ENCODE data around the gene ZNF446.

Gene ZNF446

GRCh38 chr19:58455306-58455705, 20.8 kb upstream of the ZNF446 start:
- peaks cover 14% of the 10 kb centered on the region for H3K4me1 ChIP-seq (ENCODE audit: control insufficient read depth, low read length)

GRCh38 chr19:58456111-58456510, 20.0 kb upstream of the ZNF446 start:
- Histone ChIP-seq H4K20me1 (ENCODE audit: control insufficient read depth, insufficient read depth, low read depth, low read length) (no peaks in the 10 kb centered on the region), H3F3A (ENCODE audit: control insufficient read depth, insufficient read depth) (no peaks in the 10 kb centered on the region), H3K79me2 (ENCODE audit: control insufficient read depth, low read length) (peaks cover 6% of the 10 kb centered on the region), H3K4me1 (ENCODE audit: control insufficient read depth, low read length) (peaks cover 8% of the 10 kb centered on the region), H3K27ac (ENCODE audit: low read depth, low read length) (no peak overlapping the region), H3K9me2 (replicated peaks; ENCODE audit: control insufficient read depth, low read length) (no peaks in the 10 kb centered on the region), H3K36me3 (ENCODE audit: control insufficient read depth, low read length) (peaks cover 23% of the 10 kb centered on the region), H3K4me3 (ENCODE audit: low read length) (no peak overlapping the region), H3K27me3 (ENCODE audit: control insufficient read depth, low read length) (peaks cover under 1% of the 10 kb centered on the region), H3K9me3 (ENCODE audit: control insufficient read depth, insufficient read depth, low read length) (no peaks in the 10 kb centered on the region), H3K4me2 (ENCODE audit: low read length) (no peak overlapping the region)
- TF ChIP-seq EZH2phosphoT487 (IDR thresholded peaks at IDR 0.05; ENCODE audit: borderline replicate concordance, low read length) (no peak), CTCF (IDR thresholded peaks at IDR 0.05; ENCODE audit: low read depth, low read length, poor library complexity, severe bottlenecking) (no peak)

More at GRCh38 chr19:58455306-58455705, 20.8 kb upstream of the ZNF446 start:
- TF ChIP-seq EZH2phosphoT487 (IDR thresholded peaks at IDR 0.05; ENCODE audit: borderline replicate concordance, low read length) = no peak
- TF ChIP-seq CTCF (IDR thresholded peaks at IDR 0.05; ENCODE audit: low read depth, low read length, poor library complexity, severe bottlenecking) = no peak
- Histone ChIP-seq H3F3A (ENCODE audit: control insufficient read depth, insufficient read depth) (no peaks in the 10 kb centered on the region), H3K9me2 (replicated peaks; ENCODE audit: control insufficient read depth, low read length) (no peaks in the 10 kb centered on the region), H3K4me2 (ENCODE audit: low read length) (no peak overlapping the region), H4K20me1 (ENCODE audit: control insufficient read depth, insufficient read depth, low read depth, low read length) (no peaks in the 10 kb centered on the region), H3K27me3 (ENCODE audit: control insufficient read depth, low read length) (peaks cover 7% of the 10 kb centered on the region), H3K79me2 (ENCODE audit: control insufficient read depth, low read length) (peaks cover 6% of the 10 kb centered on the region), H3K9me3 (ENCODE audit: control insufficient read depth, insufficient read depth, low read length) (0 out of 2 replicates have a peak, but pooled peaks cover 3% of the 10 kb centered on the region), H3K36me3 (ENCODE audit: control insufficient read depth, low read length) (peaks cover 23% of the 10 kb centered on the region), H3K4me3 (ENCODE audit: low read length) (no peak overlapping the region), H3K27ac (ENCODE audit: low read depth, low read length) (no peak overlapping the region)

GRCh38 chr19:58460039-58460438, 16.1 kb upstream of the ZNF446 start:
- no peaks in the 10 kb centered on the region for H3K9me2 ChIP-seq (replicated peaks; ENCODE audit: control insufficient read depth, low read length)
- H3K27ac ChIP-seq (ENCODE audit: low read depth, low read length) = no peak overlapping the region
- no peaks in the 10 kb centered on the region for H3K79me2 ChIP-seq (ENCODE audit: control insufficient read depth, low read length)
- no peaks in the 10 kb centered on the region for H4K20me1 ChIP-seq (ENCODE audit: control insufficient read depth, insufficient read depth, low read depth, low read length)
- no peak for TF ChIP-seq EZH2phosphoT487 (IDR thresholded peaks at IDR 0.05; ENCODE audit: borderline replicate concordance, low read length)
- TF ChIP-seq CTCF (IDR thresholded peaks at IDR 0.05; ENCODE audit: low read depth, low read length, poor library complexity, severe bottlenecking) = no peak
- no peak overlapping the region for H3K4me2 ChIP-seq (ENCODE audit: low read length)
- H3K36me3 ChIP-seq (ENCODE audit: control insufficient read depth, low read length) = peaks cover 11% of the 10 kb centered on the region
- peaks cover 8% of the 10 kb centered on the region for H3K4me1 ChIP-seq (ENCODE audit: control insufficient read depth, low read length)
- no peaks in the 10 kb centered on the region for H3K9me3 ChIP-seq (ENCODE audit: control insufficient read depth, insufficient read depth, low read length)
- H3K4me3 ChIP-seq (ENCODE audit: low read length) = no peak overlapping the region
- peaks cover 3% of the 10 kb centered on the region; the same call in 1 of the 2 replicates for H3F3A ChIP-seq (ENCODE audit: control insufficient read depth, insufficient read depth)
- H3K27me3 ChIP-seq (ENCODE audit: control insufficient read depth, low read length) = no peaks in the 10 kb centered on the region

Measured in DOHH2 (cell line).